ENCODE results near the gene SIRT6.

The SIRT6 gene

GRCh38 chr19:4215807-4216206 lies 33.4 kb upstream of the SIRT6 start:
- no peak for TF ChIP-seq REST (IDR thresholded peaks at IDR 0.05; ENCODE audit: low read depth)

GRCh38 chr19:4213116-4213515 lies 30.8 kb upstream of the SIRT6 start:
- TF ChIP-seq REST (IDR thresholded peaks at IDR 0.05; ENCODE audit: low read depth), result no peak
- no peak for TF ChIP-seq MAX (IDR thresholded peaks at IDR 0.05)
- no peak for TF ChIP-seq USF1 (IDR thresholded peaks at IDR 0.05)
- TF ChIP-seq NFIC (IDR thresholded peaks at IDR 0.05), result no peak
- TF ChIP-seq ZBTB7A (IDR thresholded peaks at IDR 0.05; ENCODE audit: low read depth), result no peak
- TF ChIP-seq TEAD4 (IDR thresholded peaks at IDR 0.05), result no peak
- TF ChIP-seq YY1 (IDR thresholded peaks at IDR 0.05; ENCODE audit: low read depth), result no peak
- TF ChIP-seq EGR1 (IDR thresholded peaks at IDR 0.05), result no peak
- TF ChIP-seq TCF12 (IDR thresholded peaks at IDR 0.05; ENCODE audit: low read depth), result no peak
- no peak for TF ChIP-seq CREB1 (IDR thresholded peaks at IDR 0.05; ENCODE audit: low read depth)
- no peak for TF ChIP-seq EP300 (IDR thresholded peaks at IDR 0.05; ENCODE audit: borderline replicate concordance)
- TF ChIP-seq FOXM1 (IDR thresholded peaks at IDR 0.05; ENCODE audit: borderline replicate concordance, low read depth), result no peak
- TF ChIP-seq RAD21 (IDR thresholded peaks at IDR 0.05; ENCODE audit: low read depth), result no peak
- no peak for TF ChIP-seq TAF1 (IDR thresholded peaks at IDR 0.05; ENCODE audit: low read depth)
- no peak for TF ChIP-seq CEBPB (IDR thresholded peaks at IDR 0.05)

- TF ChIP-seq FOXM1 (IDR thresholded peaks at IDR 0.05; ENCODE audit: borderline replicate concordance, low read depth) (no peak), RAD21 (IDR thresholded peaks at IDR 0.05; ENCODE audit: low read depth) (no peak), TEAD4 (IDR thresholded peaks at IDR 0.05) (no peak), EP300 (IDR thresholded peaks at IDR 0.05; ENCODE audit: borderline replicate concordance) (no peak), TAF1 (IDR thresholded peaks at IDR 0.05; ENCODE audit: low read depth) (no peak), USF1 (IDR thresholded peaks at IDR 0.05) (no peak), CREB1 (IDR thresholded peaks at IDR 0.05; ENCODE audit: low read depth) (no peak), YY1 (IDR thresholded peaks at IDR 0.05; ENCODE audit: low read depth) (no peak), REST (IDR thresholded peaks at IDR 0.05; ENCODE audit: low read depth) (no peak), CEBPB (IDR thresholded peaks at IDR 0.05) (no peak), EGR1 (IDR thresholded peaks at IDR 0.05) (no peak), ZBTB7A (IDR thresholded peaks at IDR 0.05; ENCODE audit: low read depth) (no peak)
These were observed 27.9 kb upstream of the SIRT6 start for GRCh38 chr19:4210166-4210731.

- TF ChIP-seq ZBTB7A (IDR thresholded peaks at IDR 0.05; ENCODE audit: low read depth) (no peak), RAD21 (IDR thresholded peaks at IDR 0.05; ENCODE audit: low read depth) (peak; percentile 43), TEAD4 (IDR thresholded peaks at IDR 0.05) (0 out of 2 replicates have a peak, but pooled peaks have one; percentile 20), YY1 (IDR thresholded peaks at IDR 0.05; ENCODE audit: low read depth) (no peak)
These were observed 26.2 kb upstream of the SIRT6 start for GRCh38 chr19:4208385-4209094.

Data from Ishikawa (cell line).